GM21528 (cell line): ENCODE results near the gene ARID3B.

ENCODE experiments used
- ATAC-seq: cut with Tn5 transposase; IDR thresholded peaks from one replicate; pipeline ENCODE4 v1.9.1; 2021; ENCODE audit warnings: mild to moderate bottlenecking, moderate library complexity; ENCODE audit not compliant: unreplicated experiment, low FRiP score

Gene ARID3B

DNA sequence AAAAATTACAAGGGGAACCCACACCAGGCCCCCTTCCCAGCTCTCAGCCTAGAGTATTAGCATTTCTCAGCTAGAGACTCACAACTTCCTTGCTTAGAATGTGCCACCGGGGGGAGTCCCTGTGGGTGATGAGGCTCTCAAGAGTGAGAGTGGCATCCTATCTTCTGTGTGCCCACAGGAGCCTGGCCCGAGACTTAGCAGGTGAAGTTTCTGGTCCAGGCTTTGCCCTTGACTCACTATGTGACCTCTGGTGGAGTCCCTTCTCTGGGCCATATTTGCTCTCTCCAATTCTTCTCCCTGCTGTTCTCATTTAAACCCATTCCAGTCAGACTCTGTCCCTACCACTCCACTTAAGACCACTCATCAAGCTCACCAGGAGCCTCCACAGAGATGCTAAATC is 92.8 kb downstream of the ARID3B start:
- no peak for ATAC-seq

DNA sequence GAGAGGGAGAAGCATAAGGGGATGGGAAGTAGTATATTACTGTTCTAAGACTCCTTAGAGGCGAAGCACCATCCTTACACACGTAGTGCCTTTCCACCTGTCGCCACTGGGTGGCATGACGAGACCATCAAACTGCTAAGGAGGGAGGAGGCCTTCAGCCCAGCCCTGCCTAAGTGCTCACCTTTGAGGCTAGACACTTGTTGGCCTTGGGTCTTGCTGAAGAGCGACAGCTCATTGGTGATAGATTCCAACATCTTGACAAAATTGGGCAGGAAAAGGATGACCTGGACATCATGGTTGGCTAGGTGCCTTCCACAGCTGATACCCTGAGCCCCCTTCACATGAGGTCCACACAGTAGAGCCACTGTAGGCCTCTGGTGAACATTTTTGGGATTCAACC is 94.2 kb downstream of the ARID3B start:
- no peak for ATAC-seq

GRCh38 chr15:74636984-74637383 is 96.0 kb downstream of the ARID3B start:
- ATAC-seq = no peak

GRCh38 chr15:74641151-74641550 is 100.1 kb downstream of the ARID3B start:
- no peak for ATAC-seq

DNA sequence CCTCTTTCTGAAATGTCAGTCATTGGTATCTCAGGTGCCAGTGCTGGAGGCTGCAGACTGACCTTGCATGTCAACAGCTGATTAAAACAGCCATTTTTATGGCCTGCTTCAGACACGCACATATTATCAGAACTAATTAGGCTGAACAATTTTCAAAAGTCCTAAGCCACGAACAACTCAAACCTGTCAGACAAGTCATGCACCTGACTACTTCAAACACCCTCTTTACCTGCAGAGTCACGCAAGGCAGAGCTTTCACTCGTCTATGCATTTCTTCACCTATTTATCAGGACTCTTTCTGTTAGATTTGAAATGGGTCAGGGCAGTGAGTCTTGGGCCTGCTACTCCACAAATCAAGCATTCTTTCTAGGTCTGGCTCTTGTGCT is 101.3 kb downstream of the ARID3B start:
- no peak for ATAC-seq

DNA sequence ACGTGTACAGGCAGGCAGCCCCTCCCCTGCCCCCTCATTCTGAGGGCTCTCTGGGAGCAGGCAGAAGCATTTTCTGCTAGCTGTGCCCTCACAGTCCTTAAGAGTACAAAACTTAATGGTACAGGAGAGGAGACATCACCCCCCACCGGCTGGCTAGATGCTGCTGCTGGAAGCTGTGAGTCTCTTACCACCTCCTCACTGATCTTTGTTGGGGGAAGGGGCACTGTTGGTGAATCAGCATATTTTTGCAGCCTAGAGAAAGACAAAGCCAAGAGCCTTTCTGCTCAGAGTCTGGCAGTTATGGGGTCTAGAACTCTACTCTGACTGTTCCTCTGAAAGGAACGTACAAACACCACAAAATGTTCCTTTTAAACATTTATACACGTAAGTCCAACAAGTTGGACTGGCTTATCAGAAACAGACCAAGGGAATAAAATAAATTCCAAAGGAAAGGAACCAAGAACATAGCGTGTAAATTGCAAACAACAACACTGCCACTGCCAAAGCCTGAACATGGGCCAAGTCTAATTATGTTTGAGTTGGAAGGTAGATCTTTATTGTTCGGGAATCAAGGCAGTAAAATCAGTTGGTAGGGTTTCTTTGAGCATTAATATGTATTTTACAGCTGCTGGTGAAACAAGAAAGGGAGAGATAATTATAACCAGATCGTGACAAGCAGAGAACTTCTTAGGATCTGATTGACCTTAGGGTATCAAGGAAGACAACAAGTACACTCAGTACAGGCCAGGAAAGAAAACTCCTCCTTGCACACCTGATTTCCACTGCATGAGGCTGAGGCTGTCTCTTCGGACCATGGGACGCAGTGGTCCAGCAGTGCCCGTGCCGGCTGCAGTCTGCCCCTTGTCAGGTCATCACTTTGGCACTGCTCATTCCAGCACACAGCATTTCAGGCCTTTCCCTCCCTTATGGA is 102.0 kb downstream of the ARID3B start:
- ATAC-seq = no peak

GRCh38 chr15:74643665-74644204 is 102.7 kb downstream of the ARID3B start:
- no peak for ATAC-seq

GRCh38 chr15:74646480-74646879 is 105.5 kb downstream of the ARID3B start:
- no peak for ATAC-seq
